Activated B cell treated with CpG ODN at 0.5 μM for 24 hours (primary cell): ENCODE data around the gene ABCA1. TPM values are rescaled to one million over a fixed set of nuclear protein-coding genes. Genes with fewer than 3 reads are reported as not detected.
A peak's percentile ranks its signal among the peaks of the same experiment; 100 is the strongest.

ENCODE experiments used
- ATAC-seq: fragments of 200-7000 bp; cut with Tn5 transposase; one replicate; pipeline ENCODE4 v1.10.0; 2021; ENCODE audit warnings: low read depth, mild to moderate bottlenecking, moderate library complexity
- CTCF ChIA-PET: fragments of 350-600 bp; sonication (Branson Sonifier 250); formaldehyde crosslinking; loops from one replicate; lab custom pipeline; 2021; ENCODE audit warnings: antibody characterized with exemption; lab: Charles Lee
- POLR2A ChIA-PET: fragments of 350-600 bp; sonication (Branson Sonifier 250); formaldehyde crosslinking; loops from one replicate; lab custom pipeline; 2021; ENCODE audit warnings: antibody characterized with exemption; lab: Charles Lee
- DNase-seq: peaks from one replicate; pipeline ENCODE4 v3.0.0; 2022
- H3K27ac Mint-ChIP-seq: one replicate; pipeline ENCODE4 v1.8.0; 2020; ENCODE audit warnings: mixed read lengths
- H3K27me3 Mint-ChIP-seq: one replicate; pipeline ENCODE4 v1.8.0; 2021; ENCODE audit warnings: mixed read lengths
- H3K36me3 Mint-ChIP-seq: one replicate; pipeline ENCODE4 v1.8.0; 2021; ENCODE audit warnings: low read depth, mixed read lengths
- H3K4me1 Mint-ChIP-seq: one replicate; pipeline ENCODE4 v1.8.0; 2021; ENCODE audit warnings: mixed read lengths
- H3K4me3 Mint-ChIP-seq: one replicate; pipeline ENCODE4 v1.8.0; 2020; ENCODE audit warnings: mild to moderate bottlenecking, mixed read lengths
- H3K9me3 Mint-ChIP-seq: one replicate; pipeline ENCODE4 v1.8.0; 2020; ENCODE audit warnings: mixed read lengths
- intact Hi-C: fragments of 100-400 bp; cut with micrococcal nuclease; formaldehyde crosslinking; loops from one replicate; pipeline ENCODE4 v1.15.1; 2024
- total RNA-seq: library from RNA; stranded (reverse); gene quantifications from 2 replicates; pipeline ENCODE4 v1.2.3, GENCODE V29; 2022
- TF ChIP-seq, protein P1 (sequence below): fragments of 200-600 bp; IDR thresholded peaks from one replicate; pipeline ENCODE4 v1.8.0; 2022; ENCODE audit warnings: antibody characterized with exemption, mild to moderate bottlenecking

Gene ABCA1
- total RNA-seq, 1 donor from 2014 or later = 2.3 TPM

DNA sequence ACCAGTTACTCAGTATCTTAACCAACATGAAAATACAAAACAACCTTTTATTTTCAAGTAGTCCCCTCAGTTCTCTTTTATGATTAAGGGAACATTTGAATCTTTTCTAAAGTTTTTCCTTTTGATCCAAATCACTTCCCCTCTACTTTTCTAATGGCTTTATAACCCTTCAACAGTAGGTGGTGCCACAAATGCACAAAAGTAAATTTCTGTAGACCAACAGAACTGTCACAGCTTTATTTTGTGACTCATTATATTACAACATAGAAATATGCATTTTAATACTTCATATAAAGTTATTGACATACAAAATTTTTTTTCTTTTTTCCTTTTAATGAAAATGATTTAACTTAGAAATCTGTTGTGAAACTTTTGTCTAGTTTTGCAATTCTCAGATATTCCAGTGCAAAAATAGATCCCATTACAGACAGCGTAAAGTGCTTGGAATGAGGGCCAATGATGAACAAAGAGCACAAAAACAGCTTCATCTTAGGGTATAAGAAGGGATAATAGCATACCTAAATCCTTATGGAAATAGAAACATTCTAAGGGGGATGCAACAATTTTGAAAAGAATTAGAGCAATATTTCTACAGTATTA is 147.1 kb downstream of the ABCA1 start:
- H3K4me3 Mint-ChIP-seq = no peak overlapping the region
- TF ChIP-seq, protein P1, sequence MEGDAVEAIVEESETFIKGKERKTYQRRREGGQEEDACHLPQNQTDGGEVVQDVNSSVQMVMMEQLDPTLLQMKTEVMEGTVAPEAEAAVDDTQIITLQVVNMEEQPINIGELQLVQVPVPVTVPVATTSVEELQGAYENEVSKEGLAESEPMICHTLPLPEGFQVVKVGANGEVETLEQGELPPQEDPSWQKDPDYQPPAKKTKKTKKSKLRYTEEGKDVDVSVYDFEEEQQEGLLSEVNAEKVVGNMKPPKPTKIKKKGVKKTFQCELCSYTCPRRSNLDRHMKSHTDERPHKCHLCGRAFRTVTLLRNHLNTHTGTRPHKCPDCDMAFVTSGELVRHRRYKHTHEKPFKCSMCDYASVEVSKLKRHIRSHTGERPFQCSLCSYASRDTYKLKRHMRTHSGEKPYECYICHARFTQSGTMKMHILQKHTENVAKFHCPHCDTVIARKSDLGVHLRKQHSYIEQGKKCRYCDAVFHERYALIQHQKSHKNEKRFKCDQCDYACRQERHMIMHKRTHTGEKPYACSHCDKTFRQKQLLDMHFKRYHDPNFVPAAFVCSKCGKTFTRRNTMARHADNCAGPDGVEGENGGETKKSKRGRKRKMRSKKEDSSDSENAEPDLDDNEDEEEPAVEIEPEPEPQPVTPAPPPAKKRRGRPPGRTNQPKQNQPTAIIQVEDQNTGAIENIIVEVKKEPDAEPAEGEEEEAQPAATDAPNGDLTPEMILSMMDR = peak; percentile 27
- intact Hi-C loops = loop anchor here (1.0 to 5.0 kb wide), 7 partner anchors 34 to 634 kb away; partner anchors contain the start of gene NIPSNAP3A
- H3K36me3 Mint-ChIP-seq = peaks cover 35% of the 10 kb centered on the region
- H3K4me1 Mint-ChIP-seq = peaks cover 34% of the 10 kb centered on the region
- no peak for DNase-seq
- ChIA-PET POLR2A (interaction anchor here (1.6 to 3.7 kb wide), 2 partner anchors 17 to 33 kb away, joined by 9 to 15 read pairs; partner anchors contain the start of genes NIPSNAP3A and NIPSNAP3B), CTCF (interaction anchor here (0.6 to 3.4 kb wide), 16 partner anchors 10 to 637 kb away, joined by 3 to 12 read pairs (median 4); partner anchors contain the start of gene NIPSNAP3A)
- H3K27ac Mint-ChIP-seq = peak overlapping the region; percentile 65
- H3K27me3 Mint-ChIP-seq = no peaks in the 10 kb centered on the region
- no peaks in the 10 kb centered on the region for H3K9me3 Mint-ChIP-seq
- ATAC-seq = peak; percentile 47

- DNase-seq (no peak), ATAC-seq (no peak)
- H3K27ac Mint-ChIP-seq = peak overlapping the region; percentile 65
- H3K27me3 Mint-ChIP-seq = no peaks in the 10 kb centered on the region
- POLR2A ChIA-PET = interaction anchor here (1.6 to 3.7 kb wide), 3 partner anchors 16 to 33 kb away, joined by 9 to 15 read pairs (median 12); partner anchors contain the start of genes NIPSNAP3A and NIPSNAP3B
- peaks cover 26% of the 10 kb centered on the region for H3K36me3 Mint-ChIP-seq
- H3K4me1 Mint-ChIP-seq = peaks cover 34% of the 10 kb centered on the region
- no peak overlapping the region for H3K4me3 Mint-ChIP-seq
- CTCF ChIA-PET = interaction anchor here (0.6 to 3.4 kb wide), 13 partner anchors 9 to 635 kb away, joined by 3 to 12 read pairs (median 4); partner anchors contain the start of gene NIPSNAP3A
- H3K9me3 Mint-ChIP-seq = no peaks in the 10 kb centered on the region
- intact Hi-C loops = loop anchor here (1.0 to 5.0 kb wide), 6 partner anchors 33 to 635 kb away; partner anchors contain the start of gene NIPSNAP3A
- TF ChIP-seq, protein P1 = no peak
These were observed 147.9 kb downstream of the ABCA1 start for GRCh38 chr9:104779946-104780535.

- peaks cover 23% of the 10 kb centered on the region for H3K36me3 Mint-ChIP-seq
- H3K27me3 Mint-ChIP-seq = no peaks in the 10 kb centered on the region
- H3K4me1 Mint-ChIP-seq = peaks cover 30% of the 10 kb centered on the region
- intact Hi-C loops = no loop called here
- ChIA-PET CTCF (interaction anchor here (1.3 to 3.4 kb wide), 2 partner anchors 636 kb away, joined by 5 to 12 read pairs; no protein-coding TSS in a partner anchor), POLR2A (interaction anchor here (2.5 to 3.7 kb wide), 2 partner anchors 16 to 31 kb away, joined by 12 to 15 read pairs; partner anchors contain the start of genes NIPSNAP3A and NIPSNAP3B)
- H3K4me3 Mint-ChIP-seq = no peak overlapping the region
- DNase-seq (no peak), ATAC-seq (no peak)
- TF ChIP-seq, protein P1 = no peak
- no peak overlapping the region for H3K27ac Mint-ChIP-seq
- no peaks in the 10 kb centered on the region for H3K9me3 Mint-ChIP-seq
These were observed 148.6 kb downstream of the ABCA1 start for GRCh38 chr9:104779334-104779733.

DNA sequence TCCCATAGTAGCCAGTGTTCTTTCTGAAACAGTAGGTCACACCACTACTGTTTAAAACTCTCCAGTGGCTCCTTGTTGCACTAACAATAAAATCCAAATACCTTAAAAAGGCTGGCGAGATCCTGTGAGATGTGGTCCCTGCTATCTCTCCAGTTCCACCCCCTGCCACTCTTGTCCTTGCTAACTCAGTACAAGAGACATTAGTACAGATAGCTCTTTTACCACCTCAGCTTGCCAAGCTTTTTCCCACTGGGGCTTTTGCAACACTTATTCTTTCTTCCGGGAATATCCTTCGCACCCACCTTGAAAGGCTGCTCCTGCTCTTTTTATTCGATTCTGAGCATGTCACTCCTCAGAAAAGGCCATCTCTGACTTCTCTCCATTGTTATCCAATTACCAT is 149.2 kb downstream of the ABCA1 start:
- POLR2A ChIA-PET = interaction anchor here (1.5 to 3.7 kb wide), 3 partner anchors 9 to 31 kb away, joined by 4 to 15 read pairs (median 12); partner anchors contain the start of genes NIPSNAP3A and NIPSNAP3B
- intact Hi-C loops = no loop called here
- CTCF ChIA-PET = interaction anchor here (1.3 kb wide), 1 partner anchor 636 kb away, joined by 5 read pairs; no protein-coding TSS in a partner anchor

More for the DNA sequence above, 149.2 kb downstream of the ABCA1 start:
- Mint-ChIP-seq H3K9me3 (no peaks in the 10 kb centered on the region), H3K27ac (peak overlapping the region; percentile 2), H3K4me3 (no peak overlapping the region), H3K27me3 (no peaks in the 10 kb centered on the region), H3K4me1 (peaks cover 27% of the 10 kb centered on the region), H3K36me3 (peaks cover 17% of the 10 kb centered on the region)
- ATAC-seq (no peak), DNase-seq (no peak)
- TF ChIP-seq, protein P1 = no peak
